Vagina (tissue), 2 donors: ENCODE data around the gene ATOH8. TPM values are rescaled to one million over a fixed set of nuclear protein-coding genes. Genes with fewer than 3 reads are reported as not detected.

Source experiments
- DNase-seq, 2 donors: peaks; one replicate each; pipeline ENCODE4 v3.0.0-alpha.2; 2017; ENCODE audit errors: extremely low spot score in 2 of 2
- H3K27ac ChIP-seq: fragments of 200-600 bp; sonication (generic); one replicate; pipeline ENCODE4 v1.5.1; 2019
- H3K27me3 ChIP-seq: fragments of 200-600 bp; sonication (generic); one replicate; pipeline ENCODE4 v1.5.1; 2019
- H3K36me3 ChIP-seq, 2 donors: fragments of 200-600 bp; sonication (generic); one replicate each; pipeline ENCODE4 v1.5.1; 2017 to 2019
- H3K4me1 ChIP-seq: fragments of 200-600 bp; sonication (generic); one replicate; pipeline ENCODE4 v1.5.1; 2019
- H3K4me3 ChIP-seq, 2 donors: fragments of 200-600 bp; sonication (generic); 1 replicate in 1 of 2; 2 replicates in 1 of 2; pipeline ENCODE4 v1.5.1; 2016 to 2019
- H3K9me3 ChIP-seq: fragments of 200-600 bp; sonication (generic); one replicate; pipeline ENCODE4 v1.5.1; 2019
- POLR2A ChIP-seq, 2 donors: fragments of 450-650 bp; IDR thresholded peaks; one replicate each; pipeline ENCODE4 v1.6.1; 2017; ENCODE audit warnings: antibody characterized with exemption in 2 of 2, mild to moderate bottlenecking in 2 of 2, moderate library complexity in 2 of 2
- POLR2AphosphoS5 ChIP-seq, 2 donors: sonication (generic); formaldehyde crosslinking; IDR thresholded peaks; one replicate each; pipeline ENCODE4 v1.9.0; 2017; ENCODE audit warnings: antibody characterized with exemption in 2 of 2, mild to moderate bottlenecking in 2 of 2, low read depth in 1 of 2; ENCODE audit not compliant: insufficient read depth in 1 of 2
- intact Hi-C: fragments of 100-400 bp; cut with DNase I; formaldehyde crosslinking; loops from one replicate; pipeline ENCODE4 v1.15.1; 2023
- total RNA-seq: library from RNA; depleted of rRNA; stranded (reverse); fragments of >200 nt; gene quantifications from one replicate; pipeline ENCODE4 v1.2.3, GENCODE V29; 2016
- TF ChIP-seq, protein P1 (sequence below), 3 experiments: fragments of 450-650 bp in 2 of 3; fragments of 200-600 bp in 1 of 3; sonication (generic) in 1 of 3; IDR thresholded peaks; one replicate each; pipeline ENCODE4 v1.5.1; 2017 to 2019; ENCODE audit warnings: antibody characterized with exemption in 3 of 3, mild to moderate bottlenecking in 2 of 3, moderate library complexity in 2 of 3

Gene ATOH8
- total RNA-seq, 1 donor from 2014 or later, result 66.5 TPM

- intact Hi-C loops, result no loop called here
- no peak for DNase-seq
- Histone ChIP-seq H3K36me3 (no peaks in the 10 kb centered on the region), H3K4me1 (peaks cover 64% of the 10 kb centered on the region), H3K4me3 (no peak overlapping the region), H3K27ac (peak overlapping the region; percentile 52), H3K27me3 (no peaks in the 10 kb centered on the region), H3K9me3 (no peaks in the 10 kb centered on the region)
- TF ChIP-seq, protein P1, sequence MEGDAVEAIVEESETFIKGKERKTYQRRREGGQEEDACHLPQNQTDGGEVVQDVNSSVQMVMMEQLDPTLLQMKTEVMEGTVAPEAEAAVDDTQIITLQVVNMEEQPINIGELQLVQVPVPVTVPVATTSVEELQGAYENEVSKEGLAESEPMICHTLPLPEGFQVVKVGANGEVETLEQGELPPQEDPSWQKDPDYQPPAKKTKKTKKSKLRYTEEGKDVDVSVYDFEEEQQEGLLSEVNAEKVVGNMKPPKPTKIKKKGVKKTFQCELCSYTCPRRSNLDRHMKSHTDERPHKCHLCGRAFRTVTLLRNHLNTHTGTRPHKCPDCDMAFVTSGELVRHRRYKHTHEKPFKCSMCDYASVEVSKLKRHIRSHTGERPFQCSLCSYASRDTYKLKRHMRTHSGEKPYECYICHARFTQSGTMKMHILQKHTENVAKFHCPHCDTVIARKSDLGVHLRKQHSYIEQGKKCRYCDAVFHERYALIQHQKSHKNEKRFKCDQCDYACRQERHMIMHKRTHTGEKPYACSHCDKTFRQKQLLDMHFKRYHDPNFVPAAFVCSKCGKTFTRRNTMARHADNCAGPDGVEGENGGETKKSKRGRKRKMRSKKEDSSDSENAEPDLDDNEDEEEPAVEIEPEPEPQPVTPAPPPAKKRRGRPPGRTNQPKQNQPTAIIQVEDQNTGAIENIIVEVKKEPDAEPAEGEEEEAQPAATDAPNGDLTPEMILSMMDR (IDR thresholded peaks at IDR 0.05), result no peak
- no peak for TF ChIP-seq POLR2AphosphoS5 (IDR thresholded peaks at IDR 0.05; ENCODE audit: insufficient read depth in 1 of 2, low read depth in 1 of 2)
- no peak for TF ChIP-seq POLR2A (IDR thresholded peaks at IDR 0.05)
Measured at GRCh38 chr2:85795331-85796045, 41.7 kb downstream of the ATOH8 start.

- H3K4me3 ChIP-seq, result no peak overlapping the region
- no peaks in the 10 kb centered on the region for H3K27me3 ChIP-seq
- no peak for DNase-seq
- H3K4me1 ChIP-seq, result peaks cover 59% of the 10 kb centered on the region
- intact Hi-C loops, result no loop called here
- no peak for TF ChIP-seq POLR2AphosphoS5 (IDR thresholded peaks at IDR 0.05; ENCODE audit: insufficient read depth in 1 of 2, low read depth in 1 of 2)
- TF ChIP-seq, protein P1 (IDR thresholded peaks at IDR 0.05), result no peak
- TF ChIP-seq POLR2A (IDR thresholded peaks at IDR 0.05), result no peak
- H3K9me3 ChIP-seq, result no peaks in the 10 kb centered on the region
- H3K36me3 ChIP-seq, result no peaks in the 10 kb centered on the region
- peak overlapping the region; percentile 52 for H3K27ac ChIP-seq
Measured at GRCh38 chr2:85796046-85796340, 42.2 kb downstream of the ATOH8 start.

DNA sequence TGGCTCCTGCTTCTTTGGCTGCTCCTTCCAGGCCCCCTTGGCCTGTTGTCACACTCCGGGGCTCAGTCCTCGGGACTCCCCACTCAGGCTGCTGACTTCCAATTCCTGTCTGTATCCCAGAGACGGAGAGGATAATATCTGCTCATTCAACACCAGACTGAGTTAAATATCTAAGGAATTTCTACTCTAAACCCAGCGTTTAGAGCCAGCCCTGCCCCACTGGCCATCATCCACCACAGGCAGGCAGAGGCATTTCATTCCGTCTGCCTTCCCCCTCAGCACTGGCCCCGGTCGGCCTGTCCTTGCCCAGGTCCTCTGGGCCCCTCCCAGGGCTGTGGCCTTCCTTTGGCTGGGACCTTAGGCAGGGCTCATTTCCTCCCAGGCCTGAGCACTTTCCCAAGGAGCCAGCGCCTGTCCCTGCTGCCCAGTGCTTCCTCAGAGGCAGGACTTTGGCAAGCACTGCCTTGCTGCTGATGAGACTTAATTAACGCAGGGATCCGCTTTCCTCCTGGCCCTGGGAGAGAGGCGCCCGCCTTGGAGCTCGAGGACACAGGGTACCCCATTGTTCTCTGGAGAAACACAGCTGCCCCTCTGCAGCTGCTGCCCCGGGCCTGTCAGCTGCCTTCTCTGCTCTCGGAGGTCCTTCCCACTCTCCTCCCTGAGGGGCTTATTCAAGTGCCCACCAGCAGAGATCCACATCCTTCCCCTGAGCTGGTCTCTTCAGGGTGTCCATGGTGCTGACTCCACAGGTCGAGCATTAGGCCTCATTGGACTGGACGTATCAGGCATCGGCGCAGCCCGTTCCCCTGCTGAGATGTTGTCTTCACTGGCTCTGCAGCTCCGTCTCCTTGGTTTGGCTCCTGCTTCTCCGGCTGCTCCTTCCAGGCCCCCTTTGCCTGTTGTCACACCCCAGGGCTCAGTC, 42.8 kb downstream of the ATOH8 start:
- intact Hi-C loops, result no loop called here
- Histone ChIP-seq H3K4me1 (peaks cover 57% of the 10 kb centered on the region), H3K9me3 (no peaks in the 10 kb centered on the region), H3K4me3 (no peak overlapping the region), H3K27me3 (no peaks in the 10 kb centered on the region), H3K27ac (peak overlapping the region; percentile 52), H3K36me3 (no peaks in the 10 kb centered on the region)
- no peak for DNase-seq
- TF ChIP-seq POLR2A (IDR thresholded peaks at IDR 0.05) (no peak), POLR2AphosphoS5 (IDR thresholded peaks at IDR 0.05; ENCODE audit: insufficient read depth in 1 of 2, low read depth in 1 of 2) (peak in 1 of 2 donors; percentile 42)

GRCh38 chr2:85797263-85797660, 43.5 kb downstream of the ATOH8 start:
- no peaks in the 10 kb centered on the region for H3K9me3 ChIP-seq
- H3K27me3 ChIP-seq, result no peaks in the 10 kb centered on the region
- H3K27ac ChIP-seq, result peak overlapping the region; percentile 3
- H3K4me1 ChIP-seq, result peaks cover 51% of the 10 kb centered on the region
- no peak for DNase-seq
- no peak overlapping the region for H3K4me3 ChIP-seq
- intact Hi-C loops, result no loop called here
- TF ChIP-seq POLR2AphosphoS5 (IDR thresholded peaks at IDR 0.05; ENCODE audit: insufficient read depth in 1 of 2, low read depth in 1 of 2), result no peak
- no peak for TF ChIP-seq POLR2A (IDR thresholded peaks at IDR 0.05)
- TF ChIP-seq, protein P1 (IDR thresholded peaks at IDR 0.05), result no peak
- no peaks in the 10 kb centered on the region for H3K36me3 ChIP-seq

GRCh38 chr2:85797921-85798320, 44.1 kb downstream of the ATOH8 start:
- TF ChIP-seq POLR2AphosphoS5 (IDR thresholded peaks at IDR 0.05; ENCODE audit: insufficient read depth in 1 of 2, low read depth in 1 of 2), result no peak
- TF ChIP-seq, protein P1 (IDR thresholded peaks at IDR 0.05), result peak in 1 of 3 experiments; percentile 22
- no peak for TF ChIP-seq POLR2A (IDR thresholded peaks at IDR 0.05)
- DNase-seq, result no peak
- Histone ChIP-seq H3K9me3 (no peaks in the 10 kb centered on the region), H3K27me3 (no peaks in the 10 kb centered on the region), H3K4me3 (no peak overlapping the region), H3K36me3 (no peaks in the 10 kb centered on the region), H3K27ac (no peak overlapping the region), H3K4me1 (peaks cover 44% of the 10 kb centered on the region)
- intact Hi-C loops, result no loop called here
